CD4-positive, alpha-beta memory T cell (primary cell): Measurements from ENCODE around the gene CORO2B. TPM values are rescaled to one million over a fixed set of nuclear protein-coding genes. Genes with fewer than 3 reads are reported as not detected.

Source experiments
- CTCF ChIA-PET: fragments of 350-600 bp; sonication (Branson Sonifier 250); formaldehyde crosslinking; loops from one replicate; lab custom pipeline; 2021; ENCODE audit warnings: inconsistent platforms; ENCODE audit not compliant: partially characterized antibody; lab: Charles Lee
- POLR2A ChIA-PET: fragments of 350-600 bp; sonication (Branson Sonifier 250); formaldehyde crosslinking; loops from one replicate; lab custom pipeline; 2021; ENCODE audit not compliant: partially characterized antibody; lab: Charles Lee
- DNase-seq, 5 donors: peaks; one replicate each; pipeline versions ENCODE4 v3.0.0 to v3.0.0-alpha.2; 2020 to 2022; ENCODE audit warnings: mixed read lengths in 1 of 5
- H3K27ac ChIP-seq: one replicate; pipeline ENCODE4 v1.7.0; 2013; ENCODE audit warnings: low read depth, low read length
- H3K27me3 ChIP-seq: 2 replicates; pipeline ENCODE4 v1.7.0; 2013; ENCODE audit warnings: mild to moderate bottlenecking, low read length, moderate library complexity; ENCODE audit not compliant: insufficient read depth
- H3K36me3 ChIP-seq: 2 replicates; pipeline ENCODE4 v1.7.0; 2013; ENCODE audit warnings: mild to moderate bottlenecking, low read length, moderate library complexity; ENCODE audit not compliant: insufficient read depth
- H3K4me1 ChIP-seq: 2 replicates; pipeline ENCODE4 v1.7.0; 2013; ENCODE audit warnings: mild to moderate bottlenecking, low read length, moderate library complexity; ENCODE audit not compliant: insufficient read depth
- H3K4me3 ChIP-seq, 2 donors: one replicate each; pipeline ENCODE4 v1.7.0; 2013; ENCODE audit warnings: low read length in 2 of 2, mild to moderate bottlenecking in 1 of 2
- H3K9me3 ChIP-seq, 2 donors: one replicate each; pipeline ENCODE4 v1.7.0; 2013; ENCODE audit warnings: low read length in 2 of 2, control low read depth in 1 of 2; ENCODE audit not compliant: control insufficient read depth in 1 of 2
- H3K27ac Mint-ChIP-seq, 7 donors: one replicate each; pipeline ENCODE4 v1.8.0; 2020 to 2021; ENCODE audit warnings: mixed read lengths in 7 of 7, mild to moderate bottlenecking in 6 of 7, inconsistent platforms in 3 of 7, moderate library complexity in 3 of 7
- H3K27me3 Mint-ChIP-seq, 2 donors: one replicate each; pipeline ENCODE4 v1.8.0; 2020 to 2021; ENCODE audit warnings: mixed read lengths in 2 of 2
- H3K36me3 Mint-ChIP-seq, 2 donors: one replicate each; pipeline ENCODE4 v1.8.0; 2020 to 2021; ENCODE audit warnings: mixed read lengths in 2 of 2, inconsistent platforms in 1 of 2, mild to moderate bottlenecking in 1 of 2
- H3K4me1 Mint-ChIP-seq, 4 donors: one replicate each; pipeline ENCODE4 v1.8.0; 2020 to 2021; ENCODE audit warnings: mixed read lengths in 4 of 4, mild to moderate bottlenecking in 1 of 4
- H3K4me3 Mint-ChIP-seq, 8 donors: one replicate each; pipeline ENCODE4 v1.8.0; 2020 to 2021; ENCODE audit warnings: mixed read lengths in 8 of 8, mild to moderate bottlenecking in 7 of 8, moderate library complexity in 6 of 8, inconsistent platforms in 3 of 8
- H3K9me3 Mint-ChIP-seq, 8 donors: one replicate each; pipeline ENCODE4 v1.8.0; 2020 to 2021; ENCODE audit warnings: mixed read lengths in 8 of 8, mild to moderate bottlenecking in 5 of 8, inconsistent platforms in 3 of 8, moderate library complexity in 1 of 8
- intact Hi-C: fragments of 100-400 bp; cut with micrococcal nuclease; formaldehyde crosslinking; loops from one replicate; pipeline ENCODE4 v1.15.1; 2023
- polyA plus RNA-seq, 2 donors: library from polyadenylated mRNA; unstranded; fragments of 300-500 nt; fragmentation: Illumina TruSeq; gene quantifications; one replicate each; pipeline ENCODE4 v1.2.3, GENCODE V29; 2021
- total RNA-seq, 2 experiments: library from RNA; stranded (reverse); gene quantifications; one replicate each; pipeline ENCODE4 v1.2.3, GENCODE V29; 2021

CORO2B gene
- total and polyA plus RNA-seq, 4 experiments from 2014 or later = not detected

- intact Hi-C loops = no loop called here
- Histone ChIP-seq H3K27ac (no peak overlapping the region), H3K4me1 (no peaks in the 10 kb centered on the region), H3K4me3 (no peak overlapping the region), H3K9me3 (no peaks in the 10 kb centered on the region), H3K36me3 (no peaks in the 10 kb centered on the region), H3K27me3 (no peaks in the 10 kb centered on the region)
- Mint-ChIP-seq H3K36me3 (no peaks in the 10 kb centered on the region), H3K4me1 (peaks cover 0 to 2% (median 0%) of the 10 kb centered on the region in 4 donors), H3K27ac (no peak overlapping the region), H3K4me3 (no peak overlapping the region), H3K9me3 (no peaks in the 10 kb centered on the region), H3K27me3 (peaks cover 10 to 20% of the 10 kb centered on the region in 2 donors)
- POLR2A ChIA-PET = no interaction called here
- CTCF ChIA-PET = no interaction called here
- DNase-seq = no peak
Observed at GRCh38 chr15:68596691-68597090, 17.9 kb downstream of the CORO2B start.

DNA sequence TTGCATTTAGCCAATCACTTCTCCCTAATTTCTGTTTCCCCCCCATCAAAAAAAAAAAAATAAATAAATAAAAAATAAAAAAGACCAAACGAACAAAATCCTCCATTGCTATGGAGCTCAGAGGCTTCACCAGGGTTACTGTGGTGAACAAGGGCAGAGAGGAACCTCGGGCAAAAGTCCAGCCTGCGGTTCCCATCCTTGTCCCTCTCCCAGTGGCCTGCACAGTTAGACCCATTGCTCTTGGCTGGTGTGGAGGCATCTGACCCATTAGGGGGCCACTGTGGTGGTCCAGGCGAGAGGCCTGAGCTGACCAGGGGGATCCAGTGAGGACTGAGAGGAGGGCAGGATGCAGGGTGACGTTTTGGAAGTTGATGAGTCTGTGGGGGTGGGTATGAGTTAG, 18.8 kb downstream of the CORO2B start:
- ChIA-PET CTCF (no interaction called here), POLR2A (no interaction called here)
- no peaks in the 10 kb centered on the region for H3K27me3 ChIP-seq
- intact Hi-C loops = no loop called here
- no peaks in the 10 kb centered on the region for H3K9me3 ChIP-seq
- no peaks in the 10 kb centered on the region for H3K36me3 ChIP-seq
- no peak for DNase-seq
- H3K27ac ChIP-seq = no peak overlapping the region
- Mint-ChIP-seq H3K4me3 (no peak overlapping the region), H3K9me3 (no peaks in the 10 kb centered on the region), H3K27me3 (peaks cover 10 to 16% of the 10 kb centered on the region in 2 donors), H3K27ac (no peak overlapping the region), H3K36me3 (no peaks in the 10 kb centered on the region), H3K4me1 (peaks cover 0 to 2% (median 0%) of the 10 kb centered on the region in 4 donors)
- no peaks in the 10 kb centered on the region for H3K4me1 ChIP-seq
- no peak overlapping the region for H3K4me3 ChIP-seq

GRCh38 chr15:68598171-68599152, 19.7 kb downstream of the CORO2B start:
- peaks cover 9 to 16% of the 10 kb centered on the region in 2 donors for H3K27me3 Mint-ChIP-seq
- no peaks in the 10 kb centered on the region for H3K36me3 Mint-ChIP-seq
- no peaks in the 10 kb centered on the region for H3K9me3 Mint-ChIP-seq
- Histone ChIP-seq H3K9me3 (no peaks in the 10 kb centered on the region), H3K36me3 (no peaks in the 10 kb centered on the region), H3K27me3 (no peaks in the 10 kb centered on the region), H3K4me1 (no peaks in the 10 kb centered on the region), H3K27ac (no peak overlapping the region), H3K4me3 (no peak overlapping the region)
- ChIA-PET CTCF (no interaction called here), POLR2A (no interaction called here)
- peaks cover 0 to 2% (median 0%) of the 10 kb centered on the region in 4 donors for H3K4me1 Mint-ChIP-seq
- DNase-seq = no peak
- H3K4me3 Mint-ChIP-seq = no peak overlapping the region
- intact Hi-C loops = no loop called here
- H3K27ac Mint-ChIP-seq = no peak overlapping the region

GRCh38 chr15:68599153-68599545, 20.4 kb downstream of the CORO2B start:
- H3K36me3 Mint-ChIP-seq = no peaks in the 10 kb centered on the region
- intact Hi-C loops = no loop called here
- DNase-seq = no peak
- CTCF ChIA-PET = no interaction called here
- no peak overlapping the region for H3K27ac Mint-ChIP-seq
- peaks cover 5 to 16% of the 10 kb centered on the region in 2 donors for H3K27me3 Mint-ChIP-seq
- Histone ChIP-seq H3K36me3 (no peaks in the 10 kb centered on the region), H3K27ac (no peak overlapping the region), H3K4me3 (no peak overlapping the region), H3K9me3 (no peaks in the 10 kb centered on the region), H3K4me1 (no peaks in the 10 kb centered on the region), H3K27me3 (no peaks in the 10 kb centered on the region)
- POLR2A ChIA-PET = no interaction called here
- H3K9me3 Mint-ChIP-seq = no peaks in the 10 kb centered on the region
- no peak overlapping the region for H3K4me3 Mint-ChIP-seq
- H3K4me1 Mint-ChIP-seq = peaks cover 0 to 2% (median 0%) of the 10 kb centered on the region in 4 donors

GRCh38 chr15:68599560-68600071, 20.8 kb downstream of the CORO2B start:
- H3K4me1 ChIP-seq = no peaks in the 10 kb centered on the region
- H3K27me3 ChIP-seq = no peaks in the 10 kb centered on the region
- intact Hi-C loops = no loop called here
- ChIA-PET CTCF (no interaction called here), POLR2A (no interaction called here)
- no peak overlapping the region for H3K4me3 Mint-ChIP-seq
- no peaks in the 10 kb centered on the region for H3K36me3 Mint-ChIP-seq
- peaks cover 0 to 2% (median 0%) of the 10 kb centered on the region in 4 donors for H3K4me1 Mint-ChIP-seq
- DNase-seq = no peak
- no peak overlapping the region for H3K27ac Mint-ChIP-seq
- H3K4me3 ChIP-seq = no peak overlapping the region
- H3K9me3 Mint-ChIP-seq = no peaks in the 10 kb centered on the region
- no peaks in the 10 kb centered on the region for H3K36me3 ChIP-seq
- no peaks in the 10 kb centered on the region for H3K9me3 ChIP-seq
- H3K27me3 Mint-ChIP-seq = peaks cover 5 to 16% of the 10 kb centered on the region in 2 donors
- no peak overlapping the region for H3K27ac ChIP-seq

DNA sequence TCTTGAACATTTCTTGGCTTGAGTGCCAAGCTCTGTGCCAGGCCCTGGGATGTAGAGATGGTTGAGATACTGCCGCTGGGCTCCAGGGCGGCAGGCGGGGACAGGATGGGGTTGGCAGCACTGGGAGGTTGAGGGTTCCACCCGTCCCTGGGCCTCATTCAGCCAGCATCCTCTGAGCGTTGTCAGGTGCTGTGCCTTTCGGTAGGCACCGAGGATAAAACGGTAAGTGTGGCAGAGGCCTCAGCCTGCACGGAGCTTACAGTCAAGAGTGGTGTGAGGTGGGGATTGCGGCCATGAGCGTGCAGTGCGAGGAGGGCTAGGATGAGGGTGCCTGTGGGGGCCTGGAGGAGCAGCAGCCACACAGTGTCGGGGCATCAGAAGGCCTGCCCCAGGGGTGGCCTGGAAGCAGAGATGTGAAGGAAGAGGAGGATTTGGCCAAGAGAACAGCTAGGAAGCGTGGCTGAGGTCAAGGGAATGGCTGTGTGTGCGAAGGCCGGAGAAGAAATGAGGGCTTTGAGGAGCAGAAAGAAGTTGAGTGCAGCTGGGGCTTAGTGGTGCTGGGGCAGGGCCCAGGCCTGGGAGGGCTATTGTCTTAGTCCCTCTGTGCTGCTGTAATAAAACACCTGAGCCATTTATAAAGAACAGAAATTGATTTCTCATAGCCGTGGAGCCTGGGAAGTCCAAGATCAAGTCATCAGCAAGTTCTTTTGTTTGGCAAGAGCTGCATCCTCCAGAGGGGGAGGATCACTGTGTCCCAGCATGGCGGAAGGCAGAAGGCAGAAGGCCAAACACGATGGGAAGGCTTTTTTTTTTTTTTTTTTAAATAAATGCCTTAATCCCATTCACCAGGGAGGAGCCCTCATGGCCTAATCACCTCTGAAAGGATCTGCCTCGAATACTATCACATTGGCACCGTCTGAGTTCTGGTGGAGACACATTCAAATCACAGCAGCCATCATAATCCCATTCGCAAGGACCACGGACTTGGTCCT, 22.7 kb downstream of the CORO2B start:
- H3K27me3 Mint-ChIP-seq = peaks cover 6 to 7% of the 10 kb centered on the region in 2 donors
- no peak overlapping the region for H3K4me3 ChIP-seq
- H3K4me1 Mint-ChIP-seq = peaks cover 0 to 2% (median 0%) of the 10 kb centered on the region in 4 donors
- no peak for DNase-seq
- intact Hi-C loops = no loop called here
- CTCF ChIA-PET = no interaction called here
- H3K9me3 Mint-ChIP-seq = peaks cover 0 to 3% (median under 1%) of the 10 kb centered on the region in 8 donors
- POLR2A ChIA-PET = no interaction called here
- no peaks in the 10 kb centered on the region for H3K36me3 Mint-ChIP-seq
- H3K4me3 Mint-ChIP-seq = no peak overlapping the region
- no peaks in the 10 kb centered on the region for H3K36me3 ChIP-seq
- no peaks in the 10 kb centered on the region for H3K9me3 ChIP-seq
- H3K27me3 ChIP-seq = no peaks in the 10 kb centered on the region
- no peaks in the 10 kb centered on the region for H3K4me1 ChIP-seq
- H3K27ac ChIP-seq = no peak overlapping the region
- no peak overlapping the region for H3K27ac Mint-ChIP-seq
